Keratinocyte (primary cell): ENCODE results near the gene PSD4.

Source experiments
- CTCF ChIP-seq, 3 experiments: IDR thresholded peaks in 1 of 3; conservative IDR thresholded peaks in 1 of 3; optimal IDR thresholded peaks in 1 of 3; 2 replicates in 2 of 3; 3 replicates in 1 of 3; pipeline versions ENCODE3 to v1.5.1; 2011; ENCODE audit warnings: low read length in 3 of 3, mild to moderate bottlenecking in 3 of 3, moderate library complexity in 2 of 3, control low read depth in 1 of 3, inconsistent platforms in 1 of 3; ENCODE audit not compliant: insufficient read depth in 2 of 3; ENCODE audit errors: extremely low read depth in 1 of 3
- EZH2 ChIP-seq: IDR thresholded peaks from one replicate; pipeline ENCODE4 v1.6.1; 2012; ENCODE audit warnings: inconsistent platforms, mild to moderate bottlenecking, low read length, moderate library complexity

- TF ChIP-seq CTCF (optimal IDR thresholded peaks at IDR 0.05 in 1 of 3, IDR thresholded peaks at IDR 0.05 in 1 of 3, conservative IDR thresholded peaks at IDR 0.05 in 1 of 3; ENCODE audit: extremely low read depth in 1 of 3, insufficient read depth in 2 of 3, low read length in 3 of 3) (no peak), EZH2 (no peak)
Observed at GRCh38 chr2:113230531-113230930, 56.8 kb downstream of the PSD4 start.
